HS-27A (cell line): ENCODE measurements around the gene TPRG1.

Source experiments
- DNase-seq: peaks from one replicate; pipeline ENCODE4 v3.0.0-alpha.2; 2012; ENCODE audit warnings: low read depth, missing footprints

TPRG1 gene

GRCh38 chr3:189232790-189233189 is 61.0 kb downstream of the TPRG1 start:
- no peak for DNase-seq

DNA sequence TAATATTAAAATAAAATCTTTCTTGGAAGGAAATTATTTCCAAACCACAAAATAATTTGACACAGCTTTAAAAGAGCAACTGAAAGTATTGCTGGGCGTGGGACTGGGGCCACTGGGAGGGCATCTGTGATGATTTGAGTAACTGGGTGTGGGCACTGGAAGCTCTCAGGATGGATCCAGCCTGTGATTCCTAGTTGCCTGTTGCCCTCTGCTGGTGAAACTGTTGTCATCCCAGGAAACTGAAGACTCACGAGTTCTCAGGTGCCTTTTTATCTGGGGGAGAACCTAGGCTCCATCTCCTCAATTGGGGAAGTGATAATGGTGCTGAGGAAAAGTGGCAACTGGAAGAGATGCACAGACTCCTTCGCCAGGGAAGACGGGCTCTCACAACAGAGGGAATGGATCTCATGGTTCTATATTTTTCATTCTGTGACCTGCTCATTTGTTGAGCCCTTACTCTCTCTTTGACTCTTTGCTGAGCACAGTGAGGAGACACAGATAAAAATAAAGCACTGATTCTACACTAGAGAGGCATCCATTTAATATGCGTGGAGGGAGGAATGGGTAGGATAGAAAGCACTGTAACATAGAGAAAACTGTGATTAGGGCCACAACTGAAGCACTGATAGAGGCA is 61.6 kb downstream of the TPRG1 start:
- peak; percentile 17 for DNase-seq

DNA sequence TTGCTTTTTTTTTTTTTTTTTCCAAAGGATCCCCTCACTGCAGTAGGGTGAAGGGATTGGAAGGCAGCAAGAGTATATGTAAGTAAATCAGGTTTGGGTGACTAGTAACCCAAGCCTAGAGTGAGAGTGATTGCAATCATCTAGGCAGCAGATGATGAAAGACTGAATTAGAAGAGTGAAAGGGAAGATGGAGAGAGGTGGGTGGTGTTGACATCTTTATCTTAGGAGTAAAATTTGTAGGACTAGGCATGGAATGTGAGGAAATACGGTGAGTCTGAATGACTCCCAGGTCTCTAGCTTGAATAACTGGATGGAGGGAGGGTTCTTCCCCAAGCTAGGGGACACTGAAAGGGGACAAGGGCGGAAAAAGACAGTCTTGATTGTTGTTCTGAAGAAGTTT is 63.4 kb downstream of the TPRG1 start:
- no peak for DNase-seq

DNA sequence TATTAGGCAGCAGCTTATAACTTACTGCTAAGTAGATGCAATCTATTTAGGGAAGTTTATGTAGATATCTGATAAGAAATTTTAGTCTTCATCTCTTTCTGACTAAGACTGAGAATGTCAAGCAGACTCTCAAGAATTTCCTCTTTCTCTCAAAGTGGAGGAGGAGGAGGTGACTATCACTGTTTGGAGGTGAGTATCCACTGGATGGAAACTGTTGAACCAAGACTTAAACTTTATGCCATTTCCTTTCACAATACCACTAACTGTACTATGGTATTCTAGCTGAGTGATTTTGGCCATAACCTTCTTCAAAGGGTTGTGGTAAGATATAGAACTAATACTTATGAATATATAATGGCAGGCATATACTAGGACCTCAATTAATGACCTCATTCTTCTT is 64.6 kb downstream of the TPRG1 start:
- DNase-seq = no peak

DNA sequence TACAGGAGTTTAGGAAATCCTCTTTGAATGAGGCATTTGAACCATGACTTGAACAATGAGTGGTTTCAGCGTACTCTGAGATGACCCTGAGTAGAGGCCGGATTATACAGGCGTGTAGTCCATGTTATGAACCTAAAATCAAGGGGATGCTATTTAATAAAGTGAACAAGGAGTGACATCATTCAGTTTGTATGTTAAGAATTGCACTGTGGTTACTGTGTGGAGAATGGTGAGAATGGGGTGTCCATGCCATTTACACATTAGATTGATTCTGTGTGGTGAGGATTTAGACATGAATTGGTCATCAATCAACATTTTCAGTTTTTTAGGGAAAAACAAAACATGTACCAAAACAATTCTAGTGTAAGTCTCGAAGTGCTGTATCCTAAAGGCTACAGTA is 65.8 kb downstream of the TPRG1 start:
- DNase-seq = no peak

DNA sequence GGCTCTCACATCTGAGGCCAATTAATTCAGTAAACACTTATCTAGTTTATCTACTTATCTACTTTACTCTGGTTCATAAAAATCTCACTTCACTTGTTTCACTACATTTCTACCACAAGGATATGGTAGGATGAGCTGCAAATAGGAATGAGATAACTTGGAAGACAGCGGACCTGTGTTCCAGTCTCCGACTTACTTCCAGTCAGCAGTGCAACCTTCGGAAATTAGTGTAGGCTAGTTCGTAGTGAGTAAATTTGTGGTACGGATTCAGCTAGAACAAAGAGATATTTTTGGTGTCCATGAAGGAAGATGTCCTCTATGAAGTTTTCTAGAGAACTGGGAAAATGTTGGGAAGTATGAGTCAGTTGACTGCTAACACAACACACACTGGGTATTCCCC is 66.3 kb downstream of the TPRG1 start:
- no peak for DNase-seq

DNA sequence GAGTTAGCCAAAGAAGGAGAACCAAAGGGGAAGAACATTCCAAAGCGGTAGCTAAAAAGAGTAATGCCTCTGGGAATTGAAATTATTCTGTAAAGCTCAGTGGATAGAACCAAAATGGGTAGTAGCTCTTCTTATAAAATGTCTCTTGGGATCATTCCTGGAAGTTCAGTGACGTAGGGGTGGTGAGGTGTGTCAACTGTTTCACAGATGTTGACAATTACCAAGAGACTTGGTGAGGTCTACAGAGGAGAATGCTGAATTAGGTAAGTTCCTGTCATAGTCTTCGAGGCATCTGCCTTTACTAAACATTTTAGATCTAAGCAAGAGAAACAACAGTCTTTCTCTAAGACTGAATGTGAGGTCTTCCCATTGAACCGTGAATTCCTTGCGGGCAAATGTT is 67.8 kb downstream of the TPRG1 start:
- no peak for DNase-seq

DNA sequence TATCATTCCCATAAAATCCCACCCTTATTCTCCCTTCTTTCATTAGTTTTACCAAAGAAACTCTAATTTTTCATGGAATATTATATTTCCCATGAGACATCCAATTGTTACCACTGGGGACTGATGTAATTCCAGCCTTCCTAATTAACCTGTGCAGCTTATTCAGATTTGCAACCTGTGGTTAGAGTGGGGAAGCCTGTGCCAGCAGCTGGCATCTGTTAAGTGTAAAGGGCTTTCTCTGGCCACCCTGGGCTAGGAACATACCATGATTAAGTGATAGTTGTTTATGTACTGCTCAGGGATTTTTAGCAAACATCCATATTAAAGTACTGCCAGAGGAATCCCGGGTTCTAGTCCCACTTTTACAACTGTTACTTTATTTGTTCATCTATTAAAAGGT is 78.2 kb downstream of the TPRG1 start:
- no peak for DNase-seq

DNA sequence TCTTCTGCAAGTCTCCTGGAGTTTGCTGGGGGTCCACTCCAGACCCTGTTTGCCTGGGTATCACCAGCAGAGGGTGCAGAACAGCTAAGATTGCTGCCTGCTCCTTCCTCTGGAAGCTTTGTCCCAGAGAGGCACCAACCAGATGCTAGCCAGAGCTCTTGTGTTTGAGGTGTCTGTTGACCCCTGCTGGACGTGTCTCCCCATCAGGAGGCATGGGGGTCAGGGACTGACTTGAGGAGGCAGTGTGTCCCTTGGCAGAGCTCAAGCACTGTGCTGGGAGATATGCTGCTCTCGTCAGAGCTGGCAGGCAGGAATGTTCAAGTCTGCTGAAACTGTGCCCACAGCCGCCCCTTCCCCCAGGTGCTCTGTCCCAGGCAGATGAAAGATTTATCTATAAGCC is 86.5 kb downstream of the TPRG1 start:
- DNase-seq = no peak

GRCh38 chr3:189260556-189261493 is 89.1 kb downstream of the TPRG1 start:
- DNase-seq = no peak

GRCh38 chr3:189262746-189263145 is 91.0 kb downstream of the TPRG1 start:
- no peak for DNase-seq

- DNase-seq = peak; percentile 96
Observed at GRCh38 chr3:189267981-189268613, 96.3 kb downstream of the TPRG1 start.

GRCh38 chr3:189269365-189269764 is 97.6 kb downstream of the TPRG1 start:
- no peak for DNase-seq

DNA sequence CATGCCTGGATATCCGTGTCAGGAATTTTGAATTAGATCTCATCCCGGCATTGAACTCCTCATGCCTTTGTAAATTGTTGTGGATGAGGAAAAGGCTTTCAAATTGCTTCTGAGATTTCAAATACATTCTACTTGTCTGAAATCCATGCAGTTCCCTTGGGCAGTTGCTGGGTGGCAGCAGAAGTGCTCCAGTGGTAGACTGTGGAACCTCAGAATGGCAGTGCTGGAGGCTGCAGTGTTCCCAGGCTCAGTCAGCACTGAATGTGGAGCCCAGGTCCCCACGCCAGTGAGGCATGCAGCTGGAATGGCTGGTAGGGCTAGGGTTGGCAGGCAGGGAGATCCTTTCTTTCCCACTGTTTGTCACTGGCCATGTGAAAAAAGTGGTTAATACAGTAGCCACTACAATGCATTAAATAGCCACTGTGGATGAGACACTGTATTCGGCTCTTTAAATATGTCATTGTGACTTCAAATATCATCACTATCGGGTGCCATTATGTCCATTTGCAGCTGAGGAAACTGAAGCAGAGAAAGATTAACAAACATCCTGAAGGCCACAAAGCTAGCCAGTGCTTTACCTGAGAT is 98.6 kb downstream of the TPRG1 start:
- DNase-seq = peak; percentile 50

DNA sequence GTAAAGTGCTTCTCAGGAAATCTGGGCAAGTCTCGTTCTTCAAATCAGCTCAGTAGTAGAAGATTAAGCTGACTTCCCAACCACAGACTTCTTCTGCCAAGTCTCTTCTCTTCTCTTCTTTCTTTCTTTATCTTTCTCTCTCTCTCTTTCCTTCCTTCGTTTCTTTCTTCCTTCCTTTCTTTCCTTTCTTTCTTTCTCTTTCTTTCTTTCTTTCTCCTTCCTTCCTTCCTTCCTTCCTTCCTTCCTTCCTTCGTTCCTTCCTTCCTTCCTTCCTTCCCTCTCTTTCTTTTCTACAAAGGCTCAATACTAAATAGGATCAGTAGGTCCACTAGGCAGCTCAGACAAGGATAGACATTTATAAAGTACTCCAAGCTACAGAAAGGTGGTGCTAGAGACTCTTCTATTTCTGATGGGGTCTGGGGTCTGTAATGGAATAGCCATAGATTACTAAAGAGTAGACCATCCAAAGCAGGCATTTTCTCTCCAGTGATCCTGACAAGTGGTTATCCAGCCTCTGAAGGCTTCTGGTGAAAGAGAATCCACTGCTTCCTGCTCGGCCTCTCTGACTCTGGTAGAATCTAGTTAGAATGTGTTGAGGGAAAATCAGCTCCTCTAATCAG is 100.8 kb downstream of the TPRG1 start:
- no peak for DNase-seq

- no peak for DNase-seq
Observed at GRCh38 chr3:189273736-189274135, 102.0 kb downstream of the TPRG1 start.

DNA sequence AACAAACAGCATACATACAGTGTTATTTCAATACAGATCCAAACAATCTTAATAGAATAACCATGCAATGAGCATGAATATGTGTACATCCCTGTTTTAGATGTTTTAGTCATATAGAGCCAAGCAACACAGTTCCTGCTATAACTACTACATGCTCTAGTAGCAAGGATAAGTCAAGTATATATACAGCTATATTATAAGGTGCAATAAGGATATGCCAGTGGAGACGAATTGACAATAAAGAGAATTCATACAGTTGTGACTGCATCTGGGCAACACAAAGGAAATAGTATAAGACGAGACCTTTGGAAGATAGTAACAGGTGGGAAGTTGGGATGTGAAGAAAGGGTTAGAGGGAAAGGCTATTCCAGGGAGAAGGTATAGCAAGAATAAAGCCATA is 103.4 kb downstream of the TPRG1 start:
- no peak for DNase-seq

GRCh38 chr3:189275852-189276251 is 104.1 kb downstream of the TPRG1 start:
- DNase-seq = no peak

DNA sequence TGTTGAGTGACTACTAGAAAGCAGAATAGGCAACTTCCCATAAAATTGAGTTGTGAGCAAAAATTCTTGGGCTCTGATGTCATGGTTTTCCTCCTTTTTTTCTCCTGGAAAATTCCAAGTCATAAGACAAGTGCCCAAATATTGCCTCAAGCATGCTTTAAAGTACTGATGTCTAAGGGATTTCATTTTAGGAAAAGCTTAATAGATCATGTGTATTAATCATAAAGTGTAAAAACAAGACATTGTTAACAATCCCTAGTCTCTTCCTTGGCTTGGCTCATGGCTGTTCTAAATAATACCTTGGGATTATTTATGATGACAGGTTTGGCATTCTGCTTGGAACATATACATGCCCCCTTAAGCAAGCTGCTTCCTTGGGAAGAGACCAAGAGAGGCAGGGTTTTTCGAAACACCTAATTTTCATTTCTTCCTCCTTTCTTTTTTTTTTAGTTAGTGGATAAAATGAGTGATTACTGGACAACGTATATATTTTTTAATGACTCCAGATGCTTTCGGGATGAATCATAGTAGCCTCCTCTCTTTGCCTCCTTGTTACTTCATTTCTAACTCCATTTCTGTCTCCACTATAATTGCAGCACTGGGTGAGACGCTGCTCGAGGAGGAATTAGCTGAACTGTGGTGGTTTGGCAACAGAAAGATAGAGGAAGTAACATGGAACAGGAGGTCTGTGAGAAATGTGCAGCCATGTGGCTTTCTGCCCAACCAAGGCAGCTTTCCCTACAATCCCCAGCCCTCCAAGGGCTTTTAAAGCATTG is 104.9 kb downstream of the TPRG1 start:
- peak; percentile 30 for DNase-seq

GRCh38 chr3:189277711-189278110 is 105.9 kb downstream of the TPRG1 start:
- DNase-seq = no peak

DNA sequence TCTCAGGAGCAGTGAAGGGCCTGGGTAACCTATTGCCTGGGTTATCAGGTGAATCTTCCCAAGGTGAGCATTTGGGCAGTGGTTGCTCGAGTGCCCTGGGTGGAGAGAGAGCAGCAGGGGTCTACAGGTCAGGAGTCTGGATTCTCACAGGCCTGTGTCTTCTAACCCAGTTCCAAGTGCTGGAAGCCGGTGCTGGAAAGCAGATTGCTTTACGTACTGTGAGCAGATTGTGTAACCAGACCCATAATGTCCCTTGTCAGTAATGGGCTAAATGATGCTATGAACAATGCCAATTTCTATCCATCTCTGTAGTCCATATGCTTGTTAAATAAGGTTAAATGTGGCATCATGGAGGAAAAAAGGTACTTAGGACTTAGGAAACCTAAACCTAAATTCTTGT is 106.5 kb downstream of the TPRG1 start:
- DNase-seq = no peak
